A673 (cell line): ENCODE data around the gene SPATA32. TPM values are rescaled to one million over a fixed set of nuclear protein-coding genes. Genes with fewer than 3 reads are reported as not detected.

Source experiments
- BruUV-seq: library from RNA; stranded (reverse); fragments of 400-500 nt; replicated peaks from 2 replicates; lab custom pipeline; 2021; lab: Mats Ljungman, UMichigan
- CTCF ChIA-PET: fragments of 300-600 bp; sonication (Branson Sonifier 250); formaldehyde crosslinking; loops from one replicate; lab custom pipeline; 2022; ENCODE audit warnings: antibody characterized with exemption; lab: Charles Lee
- POLR2A ChIA-PET: fragments of 300-600 bp; sonication (Branson Sonifier 250); formaldehyde crosslinking; loops from one replicate; lab custom pipeline; 2022; ENCODE audit warnings: antibody characterized with exemption; ENCODE audit not compliant: low non-redundant PET; lab: Charles Lee
- DNase-seq: peaks from one replicate; pipeline ENCODE4 v3.0.0-alpha.2; 2015; ENCODE audit warnings: low spot score
- H3K27ac ChIP-seq: fragments of 200-600 bp; sonication (generic); 2 replicates; pipeline ENCODE4 v1.5.1; 2016; ENCODE audit warnings: mixed run types, low read depth, mild to moderate bottlenecking, mixed read lengths, antibody characterized with exemption, low read length; ENCODE audit not compliant: poor library complexity, severe bottlenecking
- H3K27me3 ChIP-seq: fragments of 200-600 bp; sonication (generic); replicated peaks from 2 replicates; pipeline ENCODE4 v1.6.1; 2017; ENCODE audit warnings: mixed run types, low read depth, mild to moderate bottlenecking, mixed read lengths, antibody characterized with exemption, low read length; ENCODE audit not compliant: insufficient read depth, poor library complexity
- H3K36me3 ChIP-seq: fragments of 200-600 bp; sonication (generic); 2 replicates; pipeline ENCODE4 v1.6.1; 2016; ENCODE audit warnings: mixed run types, mild to moderate bottlenecking, mixed read lengths, antibody characterized with exemption, low read length; ENCODE audit not compliant: insufficient read depth, poor library complexity, severe bottlenecking
- H3K4me1 ChIP-seq: fragments of 200-600 bp; sonication (generic); 2 replicates; pipeline ENCODE4 v1.6.1; 2017; ENCODE audit warnings: mixed run types, mild to moderate bottlenecking, mixed read lengths, antibody characterized with exemption, low read length; ENCODE audit not compliant: insufficient read depth, poor library complexity, severe bottlenecking
- H3K4me3 ChIP-seq: fragments of 200-600 bp; sonication (generic); 2 replicates; pipeline ENCODE4 v1.5.1; 2016; ENCODE audit warnings: low read depth, mixed run types, mild to moderate bottlenecking, mixed read lengths, low read length; ENCODE audit not compliant: poor library complexity, severe bottlenecking
- H3K9me3 ChIP-seq: fragments of 200-600 bp; sonication (generic); 2 replicates; pipeline ENCODE4 v1.6.1; 2016; ENCODE audit warnings: mixed run types, low read depth, mild to moderate bottlenecking, mixed read lengths, antibody characterized with exemption, low read length; ENCODE audit not compliant: poor library complexity, severe bottlenecking
- CTCF ChIP-seq: fragments of 300-800, 200-600 bp; sonication (generic); conservative IDR thresholded peaks from 2 replicates; pipeline ENCODE4 v1.5.1; 2017; ENCODE audit warnings: low read depth, mild to moderate bottlenecking, antibody characterized with exemption, low read length, moderate library complexity, mixed read lengths
- EZH2 ChIP-seq: fragments of 200-600 bp; sonication (generic); IDR thresholded peaks from 2 replicates; pipeline ENCODE4 v1.6.1; 2017; ENCODE audit warnings: borderline replicate concordance, low read depth, mild to moderate bottlenecking, mixed read lengths, antibody characterized with exemption, low read length; ENCODE audit not compliant: poor library complexity, severe bottlenecking
- intact Hi-C: fragments of 100-400 bp; cut with micrococcal nuclease; formaldehyde crosslinking; loops from one replicate; pipeline ENCODE4 v1.10.0; 2022; ENCODE audit not compliant: unreplicated experiment
- total RNA-seq: library from RNA; stranded (reverse); gene quantifications from 2 replicates; pipeline ENCODE4 v1.2.3, GENCODE V29; 2021

SPATA32 gene
- total RNA-seq, 1 experiment from 2014 or later = not detected

GRCh38 chr17:45291171-45291805 is 29.4 kb upstream of the SPATA32 start:
- Histone ChIP-seq H3K4me3 (no peak overlapping the region), H3K9me3 (no peaks in the 10 kb centered on the region), H3K27ac (no peak overlapping the region), H3K36me3 (no peaks in the 10 kb centered on the region), H3K27me3 (no peaks in the 10 kb centered on the region), H3K4me1 (peaks cover 8% of the 10 kb centered on the region)
- TF ChIP-seq CTCF = no peak
- ChIA-PET CTCF (no interaction called here), POLR2A (no interaction called here)
- intact Hi-C loops = no loop called here
- no peak for DNase-seq
- BruUV-seq = no TSS peak

GRCh38 chr17:45290269-45290765 is 28.4 kb upstream of the SPATA32 start:
- H3K36me3 ChIP-seq = no peaks in the 10 kb centered on the region
- H3K4me1 ChIP-seq = peaks cover 5% of the 10 kb centered on the region
- ChIA-PET POLR2A (no interaction called here), CTCF (no interaction called here)
- no peaks in the 10 kb centered on the region for H3K9me3 ChIP-seq
- intact Hi-C loops = no loop called here
- H3K27ac ChIP-seq = no peak overlapping the region
- TF ChIP-seq EZH2 = no peak
- TF ChIP-seq CTCF = no peak
- no TSS peak for BruUV-seq
- DNase-seq = no peak
- H3K4me3 ChIP-seq = no peak overlapping the region
- H3K27me3 ChIP-seq = no peaks in the 10 kb centered on the region

- Histone ChIP-seq H3K4me3 (no peak overlapping the region), H3K36me3 (no peaks in the 10 kb centered on the region), H3K4me1 (peaks cover 5% of the 10 kb centered on the region), H3K27ac (no peak overlapping the region), H3K9me3 (no peaks in the 10 kb centered on the region), H3K27me3 (no peaks in the 10 kb centered on the region)
- ChIA-PET POLR2A (no interaction called here), CTCF (no interaction called here)
- no peak for DNase-seq
- TF ChIP-seq EZH2 (no peak), CTCF (no peak)
- intact Hi-C loops = no loop called here
- no TSS peak for BruUV-seq
Observed at GRCh38 chr17:45289301-45290268, 27.7 kb upstream of the SPATA32 start.
